GM23248 (cell line): Measurements from ENCODE around the gene PARD6B. TPM values are rescaled to one million over a fixed set of nuclear protein-coding genes. Genes with fewer than 3 reads are reported as not detected.

Experiments used
- DNase-seq: peaks from one replicate; pipeline ENCODE4 v3.0.0-alpha.2; 2015
- H2AFZ ChIP-seq: fragments of 200-600 bp; sonication (generic); 2 replicates; pipeline ENCODE4 v1.6.1; 2016; ENCODE audit warnings: antibody characterized with exemption
- H3F3A ChIP-seq: fragments of 200-600 bp; sonication (generic); 2 replicates; pipeline ENCODE4 v1.6.1; 2016; ENCODE audit warnings: mild to moderate bottlenecking, antibody characterized with exemption, mixed run types; ENCODE audit not compliant: insufficient read depth
- H3K27ac ChIP-seq: fragments of 200-600 bp; sonication (generic); 2 replicates; pipeline ENCODE4 v1.5.1; 2016; ENCODE audit warnings: mild to moderate bottlenecking
- H3K27me3 ChIP-seq: fragments of 200-600 bp; sonication (generic); replicated peaks from 2 replicates; pipeline ENCODE4 v1.6.1; 2016; ENCODE audit warnings: mild to moderate bottlenecking; ENCODE audit not compliant: insufficient read depth
- H3K36me3 ChIP-seq: fragments of 200-600 bp; sonication (generic); 2 replicates; pipeline ENCODE4 v1.6.1; 2016; ENCODE audit warnings: low read depth, mild to moderate bottlenecking
- H3K4me1 ChIP-seq: fragments of 200-600 bp; sonication (generic); 2 replicates; pipeline ENCODE4 v1.6.1; 2016; ENCODE audit warnings: mild to moderate bottlenecking; ENCODE audit not compliant: insufficient read depth
- H3K4me2 ChIP-seq: fragments of 200-600 bp; sonication (generic); one replicate; pipeline ENCODE4 v1.6.1; 2016; ENCODE audit warnings: mild to moderate bottlenecking; ENCODE audit not compliant: unreplicated experiment
- H3K4me3 ChIP-seq: fragments of 200-600 bp; sonication (generic); 2 replicates; pipeline ENCODE4 v1.5.1; 2016; ENCODE audit warnings: mild to moderate bottlenecking
- H3K79me2 ChIP-seq: fragments of 200-600 bp; sonication (generic); 2 replicates; pipeline ENCODE4 v1.6.1; 2016; ENCODE audit warnings: mild to moderate bottlenecking; ENCODE audit not compliant: insufficient read depth
- H3K9ac ChIP-seq: fragments of 200-600 bp; sonication (generic); 2 replicates; pipeline ENCODE4 v1.6.1; 2016; ENCODE audit warnings: mild to moderate bottlenecking
- H3K9me2 ChIP-seq: fragments of 200-600 bp; sonication (generic); 2 replicates; pipeline ENCODE4 v1.6.1; 2016; ENCODE audit warnings: mixed run types, mild to moderate bottlenecking, moderate library complexity; ENCODE audit not compliant: insufficient read depth
- H3K9me3 ChIP-seq: fragments of 200-600 bp; sonication (generic); one replicate; pipeline ENCODE4 v1.6.1; 2017; ENCODE audit warnings: low read depth
- H4K20me1 ChIP-seq: fragments of 200-600 bp; sonication (generic); 2 replicates; pipeline ENCODE4 v1.6.0; 2016; ENCODE audit not compliant: insufficient read depth
- EZH2 ChIP-seq: fragments of 200-600 bp; sonication (generic); IDR thresholded peaks from 2 replicates; pipeline ENCODE4 v1.6.1; 2018; ENCODE audit warnings: antibody characterized with exemption, mild to moderate bottlenecking; ENCODE audit not compliant: insufficient read depth, poor library complexity, severe bottlenecking
- EZH2phosphoT487 ChIP-seq: fragments of 200-600 bp; sonication (generic); IDR thresholded peaks from 2 replicates; pipeline ENCODE4 v1.6.1; 2018; ENCODE audit warnings: antibody characterized with exemption, moderate library complexity, mild to moderate bottlenecking, low read depth; ENCODE audit not compliant: insufficient read depth
- WGBS, 2 experiments: methylation state at CpG; one replicate each; pipeline ENCODE4 v1.1.6; 2015 to 2017; ENCODE audit warnings: low lambda C conversion rate in 2 of 2, low coverage in 1 of 2; ENCODE audit errors: missing lambda C conversion rate in 2 of 2; 5-methylcytosine and 5-hydroxymethylcytosine counted together
- in situ Hi-C: fragments of 300-500 bp; cut with MboI; formaldehyde crosslinking; loops from 2 replicates; pipeline ENCODE4 v1.15.0; 2020
- polyA plus RNA-seq: library from polyadenylated mRNA; unstranded; fragments of >200 nt; fragmentation: Nextera tagmentation; extraction: Ambion mirVana; gene quantifications from 2 replicates; pipeline ENCODE4 v1.2.1, GENCODE V29; 2016
- total RNA-seq: library from RNA; depleted of rRNA; stranded (reverse); fragments of >200 nt; shearing (Covaris generic); gene quantifications from 2 replicates; pipeline ENCODE4 v1.2.3, GENCODE V29; 2014; rRNA removed

Gene PARD6B
- total and polyA plus RNA-seq, 2 experiments from 2014 or later = 0.16 TPM; not detected in 1

DNA sequence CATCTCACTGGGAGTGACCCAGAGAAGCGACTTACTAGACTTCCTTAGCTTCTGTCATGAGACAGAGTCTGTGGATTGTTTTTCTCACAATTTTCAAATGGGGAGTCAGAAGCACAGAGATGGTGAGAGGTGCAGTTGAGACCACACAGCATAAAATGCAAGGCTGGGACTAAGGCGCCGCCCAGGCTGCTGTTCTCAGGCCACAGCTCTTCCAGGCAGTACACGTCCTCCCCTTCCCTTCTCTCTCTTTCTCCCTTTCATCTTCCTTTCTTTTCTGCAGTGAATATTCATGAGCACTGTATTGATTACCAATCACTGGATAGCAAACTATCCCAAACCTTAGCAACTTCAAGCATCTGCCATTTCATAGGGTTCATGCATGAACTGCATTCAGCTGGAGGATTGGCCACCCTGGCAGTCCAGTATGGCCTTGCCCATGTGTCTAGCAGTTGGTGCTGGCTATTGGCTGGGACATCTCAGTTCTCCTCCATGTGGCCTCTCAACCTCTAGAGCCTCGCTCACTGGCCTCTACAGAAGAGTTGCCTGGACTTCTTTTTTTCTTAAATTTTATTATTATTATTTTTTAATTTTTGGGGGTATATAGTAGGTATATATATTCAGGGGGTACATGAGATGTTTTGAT, 74.9 kb downstream of the PARD6B start:
- WGBS, 2 experiments = 82 to 88% methylated on average over 5 of the region's 5 CpGs
- no peaks in the 10 kb centered on the region for H3K4me1 ChIP-seq
- no peaks in the 10 kb centered on the region for H4K20me1 ChIP-seq

More for the DNA sequence above, 74.9 kb downstream of the PARD6B start:
- Histone ChIP-seq H3K27ac (no peak overlapping the region), H3F3A (no peaks in the 10 kb centered on the region), H3K4me3 (no peak overlapping the region), H2AFZ (no peak overlapping the region), H3K9me3 (no peaks in the 10 kb centered on the region), H3K27me3 (no peaks in the 10 kb centered on the region), H3K4me2 (no peak overlapping the region), H3K36me3 (no peaks in the 10 kb centered on the region), H3K79me2 (no peaks in the 10 kb centered on the region), H3K9me2 (no peaks in the 10 kb centered on the region), H3K9ac (no peak overlapping the region)
- TF ChIP-seq EZH2 (no peak), EZH2phosphoT487 (no peak)
- no peak for DNase-seq
- in situ Hi-C loops = loop anchor here (25.0 kb wide), 1 partner anchor 506 kb away; no protein-coding TSS in a partner anchor

Other genes with a start within 250 kb of the PARD6B start
- gene PTPN1, start 221.2 kb upstream of the PARD6B start, total RNA-seq = 22.8 and 27.9 TPM in 2 replicates
- 18.8 and 18.9 TPM in 2 replicates for gene PTPN1, start 221.2 kb upstream of the PARD6B start, polyA plus RNA-seq
- gene RIPOR3, start 40.0 kb upstream of the PARD6B start, total RNA-seq = 0.76 TPM in 1 of 2 replicates, not detected in the other
- gene RIPOR3, start 40.0 kb upstream of the PARD6B start, polyA plus RNA-seq = 0.49 TPM in 2 replicates
- 12.6 and 17.7 TPM in 2 replicates for gene BCAS4, start 63.5 kb downstream of the PARD6B start, total RNA-seq
- 16.8 and 18.4 TPM in 2 replicates for gene BCAS4, start 63.5 kb downstream of the PARD6B start, polyA plus RNA-seq
- gene ADNP, start 199.9 kb downstream of the PARD6B start, total RNA-seq = 14.9 and 15.0 TPM in 2 replicates
- gene ADNP, start 199.9 kb downstream of the PARD6B start, polyA plus RNA-seq = 32.6 and 34.2 TPM in 2 replicates
- gene DPM1, start 227.0 kb downstream of the PARD6B start, total RNA-seq = 59.1 and 93.1 TPM in 2 replicates
- 122 and 127 TPM in 2 replicates for gene DPM1, start 227.0 kb downstream of the PARD6B start, polyA plus RNA-seq
- 7.2 and 11.5 TPM in 2 replicates for gene MOCS3, start 227.2 kb downstream of the PARD6B start, total RNA-seq
- gene MOCS3, start 227.2 kb downstream of the PARD6B start, polyA plus RNA-seq = 5.3 and 5.6 TPM in 2 replicates